Stomach (tissue), 9 donors: Measurements from ENCODE around the gene AKT2. TPM values are rescaled to one million over a fixed set of nuclear protein-coding genes. Genes with fewer than 3 reads are reported as not detected.

ENCODE experiments used
- DNase-seq, 2 donors: peaks; one replicate each; pipeline versions ENCODE4 v3.0.0 to v3.0.0-alpha.2; 2013 to 2019
- H3K27ac ChIP-seq, 5 donors: fragments of 200-600 bp in 4 of 5; sonication (generic) in 4 of 5; one replicate each; pipeline ENCODE4 v1.5.1; 2013 to 2019; ENCODE audit warnings: mild to moderate bottlenecking in 1 of 5, moderate library complexity in 1 of 5
- H3K27me3 ChIP-seq, 3 donors: fragments of 200-600 bp; sonication (generic); one replicate each; pipeline ENCODE4 v1.5.1; 2017 to 2019; ENCODE audit warnings: mixed run types in 1 of 3
- H3K36me3 ChIP-seq, 4 donors: fragments of 200-600 bp; sonication (generic); 1 replicate in 3 of 4; 2 replicates in 1 of 4; pipeline ENCODE4 v1.5.1; 2016 to 2019
- H3K4me1 ChIP-seq, 4 donors: fragments of 200-600 bp; sonication (generic); one replicate each; pipeline ENCODE4 v1.5.1; 2016 to 2019
- H3K4me3 ChIP-seq, 4 donors: fragments of 200-600 bp; sonication (generic) in 3 of 4; one replicate each; pipeline ENCODE4 v1.5.1; 2016 to 2019; ENCODE audit warnings: mild to moderate bottlenecking in 1 of 4
- H3K9me3 ChIP-seq, 4 donors: fragments of 200-600 bp; sonication (generic); one replicate each; pipeline ENCODE4 v1.5.1; 2016 to 2019
- CTCF ChIP-seq, 7 experiments: fragments of 450-650 bp in 4 of 7; fragments of 200-600 bp in 3 of 7; sonication (generic) in 3 of 7; IDR thresholded peaks; one replicate each; pipeline ENCODE4 v1.5.1; 2016 to 2019; ENCODE audit warnings: antibody characterized with exemption in 7 of 7, control low read depth in 2 of 7, mild to moderate bottlenecking in 1 of 7
- EP300 ChIP-seq: sonication (generic); formaldehyde crosslinking; IDR thresholded peaks from one replicate; pipeline ENCODE4 v1.6.1; 2017; ENCODE audit warnings: antibody characterized with exemption
- POLR2A ChIP-seq, 4 donors: fragments of 450-650 bp; IDR thresholded peaks; one replicate each; pipeline ENCODE4 v1.6.1; 2016; ENCODE audit warnings: antibody characterized with exemption in 4 of 4, control low read depth in 2 of 4, mild to moderate bottlenecking in 1 of 4, moderate library complexity in 1 of 4
- POLR2AphosphoS5 ChIP-seq, 3 donors: sonication (generic); formaldehyde crosslinking; IDR thresholded peaks; one replicate each; pipeline ENCODE4 v1.6.1; 2016; ENCODE audit warnings: antibody characterized with exemption in 3 of 3
- WGBS, 5 donors: extraction: QIAGEN DNeasy Blood & Tissue Kit in 3 of 5; methylation state at CpG; one replicate each; pipeline versions ENCODE4 v1.1.5 to v1.1.7; 2013 to 2018; 5-methylcytosine and 5-hydroxymethylcytosine counted together
- intact Hi-C: fragments of 100-400 bp; cut with DNase I; formaldehyde crosslinking; loops from one replicate; pipeline ENCODE4 v1.15.1; 2023; ENCODE audit warnings: low total_unique reads
- polyA plus RNA-seq, 3 donors: library from polyadenylated mRNA; stranded (reverse); fragments of 200-250 nt; gene quantifications; one replicate each; pipeline ENCODE4 v1.2.3, GENCODE V29; 2013
- total RNA-seq, 5 donors: library from RNA; depleted of rRNA; stranded (reverse); fragments of >200 nt; gene quantifications; one replicate each; pipeline versions ENCODE4 v1.1.0 to v1.2.3, GENCODE V29; 2014 to 2016
- donor health status: healthy with polysubstance abuse.
- donor health status: Bipolar disorder and iron deficiency.
- donor health status: healthy.

AKT2 gene
- total and polyA plus RNA-seq, 8 donors: 26.0 to 227 (median 75.9) TPM

GRCh38 chr19:40242480-40242879 lies 42.7 kb downstream of the AKT2 start:
- no peak for TF ChIP-seq POLR2AphosphoS5 (IDR thresholded peaks at IDR 0.05)
- TF ChIP-seq POLR2A (IDR thresholded peaks at IDR 0.05): no peak
- TF ChIP-seq EP300: no peak
- TF ChIP-seq CTCF (IDR thresholded peaks at IDR 0.05): no peak

GRCh38 chr19:40241809-40242384 lies 43.2 kb downstream of the AKT2 start:
- intact Hi-C loops: no loop called here
- DNase-seq: peak in 1 of 2 donors; percentile 62
- Histone ChIP-seq H3K4me1 (peaks cover 0 to 43% (median 12%) of the 10 kb centered on the region in 4 donors), H3K27me3 (no peaks in the 10 kb centered on the region), H3K4me3 (no peak overlapping the region), H3K9me3 (no peaks in the 10 kb centered on the region), H3K36me3 (peaks cover 54 to 67% (median 59%) of the 10 kb centered on the region in 4 donors), H3K27ac (peak overlapping the region in 3 of 5 donors; percentile 6 to 32 (median 21))
- 57 to 71% (median 66%) methylated on average over 17 to 21 of the region's 21 CpGs for WGBS, 5 donors
- TF ChIP-seq POLR2AphosphoS5 (IDR thresholded peaks at IDR 0.05) (peak in 1 of 3 donors; percentile 19), CTCF (IDR thresholded peaks at IDR 0.05) (no peak)

More at GRCh38 chr19:40242480-40242879, 42.7 kb downstream of the AKT2 start:
- WGBS, 5 donors: 75 to 92% (median 82%) methylated on average over 11 to 12 of the region's 12 CpGs
- Histone ChIP-seq H3K27me3 (no peaks in the 10 kb centered on the region), H3K9me3 (no peaks in the 10 kb centered on the region), H3K4me3 (no peak overlapping the region), H3K27ac (peak overlapping the region in 3 of 5 donors; percentile 6 to 32 (median 21)), H3K4me1 (peaks cover 0 to 44% (median 12%) of the 10 kb centered on the region in 4 donors), H3K36me3 (peaks cover 48 to 66% (median 56%) of the 10 kb centered on the region in 4 donors)
- DNase-seq: no peak
- intact Hi-C loops: no loop called here

GRCh38 chr19:40241125-40241808 lies 43.9 kb downstream of the AKT2 start:
- WGBS, 5 donors: 82 to 94% (median 91%) methylated on average over 12 of the region's 12 CpGs
- peak overlapping the region in 2 of 5 donors; percentile 6 to 32 for H3K27ac ChIP-seq

GRCh38 chr19:40240332-40240731 lies 44.8 kb downstream of the AKT2 start:
- Histone ChIP-seq H3K27ac (no peak overlapping the region), H3K36me3 (peaks cover 68 to 77% (median 73%) of the 10 kb centered on the region in 4 donors), H3K4me1 (peaks cover 0 to 27% (median 9%) of the 10 kb centered on the region in 4 donors), H3K9me3 (no peaks in the 10 kb centered on the region), H3K27me3 (no peaks in the 10 kb centered on the region), H3K4me3 (no peak overlapping the region)
- intact Hi-C loops: no loop called here
- 82 to 96% (median 93%) methylated on average over 6 of the region's 6 CpGs for WGBS, 5 donors
- TF ChIP-seq POLR2A (IDR thresholded peaks at IDR 0.05) (no peak), EP300 (no peak), CTCF (IDR thresholded peaks at IDR 0.05) (no peak), POLR2AphosphoS5 (IDR thresholded peaks at IDR 0.05) (no peak)
- DNase-seq: no peak

More at GRCh38 chr19:40241125-40241808, 43.9 kb downstream of the AKT2 start:
- TF ChIP-seq CTCF (IDR thresholded peaks at IDR 0.05) (no peak), POLR2A (IDR thresholded peaks at IDR 0.05) (no peak), POLR2AphosphoS5 (IDR thresholded peaks at IDR 0.05) (no peak), EP300 (no peak)
- Histone ChIP-seq H3K36me3 (peaks cover 60 to 68% (median 64%) of the 10 kb centered on the region in 4 donors), H3K4me1 (peaks cover 0 to 36% (median 12%) of the 10 kb centered on the region in 4 donors), H3K4me3 (no peak overlapping the region), H3K27me3 (no peaks in the 10 kb centered on the region), H3K9me3 (no peaks in the 10 kb centered on the region)
- intact Hi-C loops: no loop called here
- no peak for DNase-seq
